GM10266 (cell line): ENCODE data around the gene RNF103.

Source experiments
- DNase-seq: peaks from one replicate; pipeline ENCODE4 v3.0.0; 2012; ENCODE audit errors: extremely low spot score
- CTCF ChIP-seq: IDR thresholded peaks from 2 replicates; pipeline ENCODE4 v1.5.1; 2012; ENCODE audit warnings: mild to moderate bottlenecking, low read depth; ENCODE audit not compliant: control insufficient read depth, insufficient read depth; ENCODE audit errors: missing control alignments

Gene RNF103

GRCh38 chr2:86649119-86649947 lies 25.7 kb upstream of the RNF103 start:
- no peak for DNase-seq
- TF ChIP-seq CTCF, result no peak

- DNase-seq, result no peak
- no peak for TF ChIP-seq CTCF
Observed at GRCh38 chr2:86648681-86649080, 25.0 kb upstream of the RNF103 start.

- no peak for DNase-seq
- no peak for TF ChIP-seq CTCF
Observed at GRCh38 chr2:86646865-86647264, 23.2 kb upstream of the RNF103 start.

- TF ChIP-seq CTCF, result no peak
- no peak for DNase-seq
Observed at GRCh38 chr2:86646329-86646728, 22.7 kb upstream of the RNF103 start.

- TF ChIP-seq CTCF, result no peak
- DNase-seq, result no peak
Observed at GRCh38 chr2:86645752-86646151, 22.1 kb upstream of the RNF103 start.

- TF ChIP-seq CTCF, result no peak
- DNase-seq, result no peak
Observed at GRCh38 chr2:86638712-86639111, 15.0 kb upstream of the RNF103 start.

- DNase-seq, result no peak
- no peak for TF ChIP-seq CTCF
Observed at GRCh38 chr2:86636842-86637241, 13.2 kb upstream of the RNF103 start.
